ENCODE measurements around the gene STIM1.

The STIM1 gene

DNA sequence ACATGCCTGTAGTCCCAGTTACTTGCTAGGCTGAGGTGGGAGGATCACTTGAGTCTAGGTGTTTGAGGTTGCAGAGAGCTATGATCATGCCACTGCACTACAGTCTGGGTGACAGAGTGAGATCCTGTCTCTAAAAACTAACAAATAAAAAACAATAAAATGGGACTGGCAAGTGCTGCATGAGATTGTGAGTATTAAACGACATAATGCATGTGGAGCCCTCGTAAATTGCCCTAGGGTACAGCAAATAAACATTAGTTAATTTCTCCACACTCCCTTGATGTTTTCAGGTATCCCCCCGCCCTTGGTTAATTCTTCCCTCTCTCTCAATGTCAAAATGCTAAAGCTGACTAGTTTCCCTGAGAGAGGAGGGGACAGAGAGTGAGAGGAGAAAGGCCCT lies 9.8 kb upstream of the STIM1 start:
- H3K27me3 ChIP-seq (ENCODE audit: insufficient read depth, poor library complexity, severe bottlenecking): no peaks in the 10 kb centered on the region
- DNase-seq (ENCODE audit: low read depth in 1 of 2, low spot score in 1 of 2): no peak
- no peak for TF ChIP-seq POLR2AphosphoS5 (IDR thresholded peaks at IDR 0.05; ENCODE audit: low read depth)
- no peak overlapping the region for H3K4me3 ChIP-seq (replicated peaks; ENCODE audit: insufficient read depth, low read length)
- no peak overlapping the region for H3K27ac ChIP-seq (replicated peaks)

DNA sequence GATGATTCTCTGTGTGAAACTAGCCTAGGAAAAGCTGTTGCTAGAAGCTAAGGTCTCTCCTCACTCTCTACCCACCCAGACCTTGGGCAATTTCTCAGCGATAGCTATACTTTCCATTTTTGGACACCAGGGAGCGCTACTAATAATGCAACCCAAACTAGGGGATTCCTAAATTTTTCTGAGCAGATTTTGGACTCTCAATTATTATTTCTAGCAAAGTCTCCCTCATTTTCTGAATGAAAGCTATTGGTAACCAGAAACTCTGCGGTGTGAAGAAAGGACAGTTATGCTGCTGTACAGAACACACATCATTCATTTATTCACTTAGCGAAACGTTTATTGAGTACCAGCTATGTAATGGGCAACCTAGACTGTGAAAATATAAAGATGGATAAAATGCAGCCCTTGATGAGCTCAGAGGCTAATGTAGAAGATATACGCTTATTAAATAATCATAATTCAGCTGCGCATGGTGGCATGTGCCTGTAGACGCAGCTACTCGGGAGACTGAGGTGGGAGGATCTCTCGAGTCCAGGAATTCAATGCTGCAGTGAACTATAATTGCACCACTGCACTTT lies 6.1 kb upstream of the STIM1 start:
- peak in 1 of 2 experiments; percentile 65 for DNase-seq (ENCODE audit: low read depth in 1 of 2, low spot score in 1 of 2)
- H3K4me3 ChIP-seq (replicated peaks; ENCODE audit: insufficient read depth, low read length): no peak overlapping the region
- no peak for TF ChIP-seq SPI1 (IDR thresholded peaks at IDR 0.05; ENCODE audit: borderline replicate concordance, low read depth)
- TF ChIP-seq REST (IDR thresholded peaks at IDR 0.05; ENCODE audit: insufficient replicate concordance, low read depth): no peak
- peak; percentile 67 for TF ChIP-seq CTCF (IDR thresholded peaks at IDR 0.05; ENCODE audit: insufficient read depth, low read length)
- no peak for TF ChIP-seq POLR2AphosphoS5 (IDR thresholded peaks at IDR 0.05; ENCODE audit: low read depth)
- TF ChIP-seq GABPA (IDR thresholded peaks at IDR 0.05; ENCODE audit: low read depth): no peak
- H3K27me3 ChIP-seq (ENCODE audit: insufficient read depth, poor library complexity, severe bottlenecking): no peaks in the 10 kb centered on the region
- H3K27ac ChIP-seq (replicated peaks): no peak overlapping the region

DNA sequence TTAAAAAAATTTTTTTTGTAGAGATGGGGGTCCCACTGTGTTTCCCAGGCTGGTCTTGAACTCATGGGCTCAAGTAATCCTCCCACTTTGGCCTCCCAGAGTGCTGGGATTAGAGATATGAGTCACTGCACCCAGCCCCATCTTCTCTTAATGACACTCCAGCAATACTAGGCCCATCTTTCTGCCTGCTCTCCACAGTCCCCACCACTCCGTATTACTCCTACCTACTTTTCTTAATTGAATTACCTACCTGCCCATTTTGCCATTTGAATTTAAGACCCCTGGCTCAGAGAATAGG lies 2.0 kb upstream of the STIM1 start:
- no peak for DNase-seq (ENCODE audit: low read depth in 1 of 2, low spot score in 1 of 2)

DNA sequence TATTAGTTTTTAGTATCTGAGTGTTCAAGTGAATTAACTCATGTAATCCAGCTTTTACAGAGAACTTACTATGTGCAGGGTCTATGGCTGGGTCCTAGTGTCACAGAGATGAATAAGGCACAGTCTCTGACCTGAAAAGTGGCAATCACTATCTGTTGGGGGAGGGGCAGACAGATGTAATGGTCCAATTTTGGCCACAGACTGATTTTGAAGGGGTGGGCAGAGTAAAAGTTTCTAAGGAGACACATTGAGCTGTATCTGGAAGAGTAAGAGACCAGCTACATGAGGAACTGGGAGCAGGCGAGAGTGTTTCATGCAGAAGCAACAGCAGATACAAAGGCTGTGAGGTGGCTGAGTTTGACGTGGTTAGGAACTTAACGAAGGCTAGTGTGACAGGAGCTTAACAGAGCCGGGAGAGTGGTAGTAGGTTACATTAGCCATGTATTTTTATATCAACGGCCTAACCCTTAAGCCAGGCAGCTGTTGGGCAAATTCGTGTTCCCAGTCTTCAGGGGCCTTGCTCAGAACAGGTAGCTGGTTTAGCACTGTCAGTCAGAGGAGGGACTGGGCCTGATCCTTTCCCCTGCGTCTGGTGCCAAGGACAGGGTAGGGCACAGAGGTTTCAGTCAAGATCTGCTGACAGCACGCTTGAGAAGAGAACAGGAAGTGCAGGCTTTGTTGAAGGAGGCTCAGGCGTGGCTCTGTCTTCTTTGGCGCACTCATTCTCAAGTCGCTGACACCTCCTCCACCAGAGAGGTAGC lies 1.4 kb upstream of the STIM1 start:
- H3K27me3 ChIP-seq (ENCODE audit: insufficient read depth, poor library complexity, severe bottlenecking): no peaks in the 10 kb centered on the region
- TF ChIP-seq SPI1 (IDR thresholded peaks at IDR 0.05; ENCODE audit: borderline replicate concordance, low read depth) (peak; percentile 92), POLR2AphosphoS5 (IDR thresholded peaks at IDR 0.05; ENCODE audit: low read depth) (peak; percentile 63; the same call in 1 of the 2 replicates), CTCF (IDR thresholded peaks at IDR 0.05; ENCODE audit: insufficient read depth, low read length) (no peak)
- peak in 1 of 2 experiments; percentile 83 for DNase-seq (ENCODE audit: low read depth in 1 of 2, low spot score in 1 of 2)
- H3K27ac ChIP-seq (replicated peaks): peak overlapping the region; percentile 90
- no peak overlapping the region for H3K4me3 ChIP-seq (replicated peaks; ENCODE audit: insufficient read depth, low read length)

More for the DNA sequence above, 2.0 kb upstream of the STIM1 start:
- H3K27me3 ChIP-seq (ENCODE audit: insufficient read depth, poor library complexity, severe bottlenecking): no peaks in the 10 kb centered on the region
- no peak for TF ChIP-seq SPI1 (IDR thresholded peaks at IDR 0.05; ENCODE audit: borderline replicate concordance, low read depth)
- H3K27ac ChIP-seq (replicated peaks): no peak overlapping the region; the same call in 1 of the 2 replicates
- H3K4me3 ChIP-seq (replicated peaks; ENCODE audit: insufficient read depth, low read length): no peak overlapping the region

GRCh38 chr11:3854660-3854976 lies 846 bp upstream of the STIM1 start:
- Histone ChIP-seq H3K27me3 (ENCODE audit: insufficient read depth, poor library complexity, severe bottlenecking) (no peaks in the 10 kb centered on the region), H3K4me3 (replicated peaks; ENCODE audit: insufficient read depth, low read length) (peak overlapping the region; percentile 87), H3K27ac (replicated peaks) (peak overlapping the region; percentile 90)
- TF ChIP-seq REST (IDR thresholded peaks at IDR 0.05; ENCODE audit: insufficient replicate concordance, low read depth) (no peak), GABPA (IDR thresholded peaks at IDR 0.05; ENCODE audit: low read depth) (no peak), CTCF (IDR thresholded peaks at IDR 0.05; ENCODE audit: insufficient read depth, low read length) (no peak), SPI1 (IDR thresholded peaks at IDR 0.05; ENCODE audit: borderline replicate concordance, low read depth) (no peak), POLR2AphosphoS5 (IDR thresholded peaks at IDR 0.05; ENCODE audit: low read depth) (no peak)
- no peak for DNase-seq (ENCODE audit: low read depth in 1 of 2, low spot score in 1 of 2)

All from HL-60 (cell line).